ENCODE results near the gene KIAA2012.

KIAA2012 gene

DNA sequence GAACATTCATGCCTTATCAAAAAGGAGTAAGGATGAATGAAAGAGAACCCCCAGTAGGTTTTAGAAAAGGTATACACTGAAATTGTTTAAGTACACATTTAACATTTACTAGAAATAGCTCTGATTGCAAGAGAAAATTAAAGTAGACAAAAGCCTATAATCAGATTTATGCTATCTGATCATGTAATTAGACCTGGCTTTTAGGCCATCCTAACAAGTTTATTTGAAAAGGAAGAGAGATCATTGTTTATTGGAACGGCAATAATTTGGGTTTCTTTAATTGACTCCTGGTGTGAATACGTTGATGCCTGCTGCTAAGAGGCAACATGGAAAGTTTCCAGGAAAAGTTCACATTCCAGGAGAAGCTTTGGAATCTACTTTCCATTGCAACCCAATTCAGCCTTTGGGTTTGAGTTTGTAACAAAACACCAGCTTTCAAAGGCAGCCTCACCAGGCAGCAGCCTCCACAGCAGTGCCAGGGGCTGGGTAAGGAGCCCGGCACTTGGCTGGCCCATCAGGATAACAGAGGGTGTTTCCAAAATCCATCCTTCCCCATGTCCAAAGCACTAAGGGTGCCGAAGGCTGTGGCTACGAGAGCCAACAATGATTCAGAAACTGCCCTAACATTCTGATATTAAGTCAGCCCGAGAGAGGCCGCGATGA lies 21.4 kb upstream of the KIAA2012 start:
- TF ChIP-seq, protein P1, sequence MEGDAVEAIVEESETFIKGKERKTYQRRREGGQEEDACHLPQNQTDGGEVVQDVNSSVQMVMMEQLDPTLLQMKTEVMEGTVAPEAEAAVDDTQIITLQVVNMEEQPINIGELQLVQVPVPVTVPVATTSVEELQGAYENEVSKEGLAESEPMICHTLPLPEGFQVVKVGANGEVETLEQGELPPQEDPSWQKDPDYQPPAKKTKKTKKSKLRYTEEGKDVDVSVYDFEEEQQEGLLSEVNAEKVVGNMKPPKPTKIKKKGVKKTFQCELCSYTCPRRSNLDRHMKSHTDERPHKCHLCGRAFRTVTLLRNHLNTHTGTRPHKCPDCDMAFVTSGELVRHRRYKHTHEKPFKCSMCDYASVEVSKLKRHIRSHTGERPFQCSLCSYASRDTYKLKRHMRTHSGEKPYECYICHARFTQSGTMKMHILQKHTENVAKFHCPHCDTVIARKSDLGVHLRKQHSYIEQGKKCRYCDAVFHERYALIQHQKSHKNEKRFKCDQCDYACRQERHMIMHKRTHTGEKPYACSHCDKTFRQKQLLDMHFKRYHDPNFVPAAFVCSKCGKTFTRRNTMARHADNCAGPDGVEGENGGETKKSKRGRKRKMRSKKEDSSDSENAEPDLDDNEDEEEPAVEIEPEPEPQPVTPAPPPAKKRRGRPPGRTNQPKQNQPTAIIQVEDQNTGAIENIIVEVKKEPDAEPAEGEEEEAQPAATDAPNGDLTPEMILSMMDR (IDR thresholded peaks at IDR 0.05; ENCODE audit: insufficient read depth, low read depth, low read length, missing control alignments), result no peak
- DNase-seq (ENCODE audit: low read depth), result no peak
- no peak overlapping the region for H3K4me3 ChIP-seq (ENCODE audit: low read length)

DNA sequence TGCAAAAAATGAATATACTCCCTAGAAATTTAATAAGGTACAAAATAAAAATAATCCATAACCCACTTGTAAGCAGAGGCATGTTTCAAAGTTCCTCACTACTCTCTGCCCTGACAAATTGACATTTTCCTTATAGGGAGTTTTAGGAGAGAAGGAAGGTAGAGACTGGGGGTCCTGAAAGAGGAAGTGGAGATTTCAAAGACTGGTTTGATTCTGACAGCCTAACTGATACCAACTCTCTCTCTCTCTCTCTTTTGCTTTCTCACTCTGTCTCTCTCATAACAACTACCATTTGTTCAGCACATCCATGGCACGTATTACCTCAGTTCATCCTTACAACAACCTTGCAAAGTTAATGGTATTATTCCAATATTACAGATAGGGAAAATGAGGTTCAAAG lies 20.8 kb upstream of the KIAA2012 start:
- TF ChIP-seq, protein P1 (IDR thresholded peaks at IDR 0.05; ENCODE audit: insufficient read depth, low read depth, low read length, missing control alignments), result no peak
- no peak for DNase-seq (ENCODE audit: low read depth)
- H3K4me3 ChIP-seq (ENCODE audit: low read length), result no peak overlapping the region

DNA sequence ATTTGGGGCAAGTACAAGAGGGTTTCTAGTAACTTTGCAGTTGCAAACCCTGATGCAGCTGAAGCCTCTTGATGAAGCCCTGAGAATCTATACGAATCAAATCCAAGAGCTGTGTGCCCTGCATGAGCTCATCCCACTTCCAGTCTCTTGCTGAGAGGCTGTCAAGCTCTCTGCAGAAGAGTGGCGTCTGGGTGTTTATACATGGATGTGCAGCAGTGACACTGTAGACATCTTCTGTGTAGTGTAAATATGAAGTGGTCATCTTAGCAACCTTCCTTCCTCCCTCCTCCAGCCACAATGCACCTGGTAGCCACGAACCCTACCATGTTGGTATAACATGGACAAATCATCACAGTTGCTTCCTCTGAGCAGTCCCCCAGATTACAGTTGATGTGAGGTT lies 18.4 kb upstream of the KIAA2012 start:
- no peak for DNase-seq (ENCODE audit: low read depth)
- TF ChIP-seq, protein P1 (IDR thresholded peaks at IDR 0.05; ENCODE audit: insufficient read depth, low read depth, low read length, missing control alignments), result no peak
- H3K4me3 ChIP-seq (ENCODE audit: low read length), result no peak overlapping the region

- DNase-seq (ENCODE audit: low read depth), result peak; percentile 41
- H3K4me3 ChIP-seq (ENCODE audit: low read length), result no peak overlapping the region
- TF ChIP-seq, protein P1 (IDR thresholded peaks at IDR 0.05; ENCODE audit: insufficient read depth, low read depth, low read length, missing control alignments), result peak; percentile 56
Measured at GRCh38 chr2:202056611-202057010, 16.4 kb upstream of the KIAA2012 start.

- TF ChIP-seq, protein P1 (IDR thresholded peaks at IDR 0.05; ENCODE audit: insufficient read depth, low read depth, low read length, missing control alignments), result peak; percentile 34
- no peak for DNase-seq (ENCODE audit: low read depth)
- H3K4me3 ChIP-seq (ENCODE audit: low read length), result no peak overlapping the region
Measured at GRCh38 chr2:202060218-202060617, 12.8 kb upstream of the KIAA2012 start.

- H3K4me3 ChIP-seq (ENCODE audit: low read length), result no peak overlapping the region
- TF ChIP-seq, protein P1 (IDR thresholded peaks at IDR 0.05; ENCODE audit: insufficient read depth, low read depth, low read length, missing control alignments), result no peak
- DNase-seq (ENCODE audit: low read depth), result no peak
Measured at GRCh38 chr2:202061695-202062094, 11.4 kb upstream of the KIAA2012 start.
